HG03558 (cell line): ENCODE data around the gene SPEM2.

Experiments used
- ATAC-seq: cut with Tn5 transposase; IDR thresholded peaks from one replicate; pipeline ENCODE4 v1.9.1; 2021; ENCODE audit warnings: moderate number of reproducible peaks; ENCODE audit not compliant: unreplicated experiment; ENCODE audit errors: extremely low read depth

SPEM2 gene

GRCh38 chr17:7440113-7440833, 14.9 kb downstream of the SPEM2 start:
- no peak for ATAC-seq

GRCh38 chr17:7440834-7441195, 15.4 kb downstream of the SPEM2 start:
- no peak for ATAC-seq

GRCh38 chr17:7441266-7441665, 15.8 kb downstream of the SPEM2 start:
- no peak for ATAC-seq

GRCh38 chr17:7442142-7442541, 16.7 kb downstream of the SPEM2 start:
- ATAC-seq: no peak

GRCh38 chr17:7443499-7444485, 18.4 kb downstream of the SPEM2 start:
- ATAC-seq: no peak

GRCh38 chr17:7444682-7445618, 19.5 kb downstream of the SPEM2 start, which contains the start of gene CHRNB1:
CHRNB1 (plus strand) TSS chr17:7445061; CDS start chr17:7445128, 67 bp downstream.
- no peak for ATAC-seq

GRCh38 chr17:7445619-7445968, 20.2 kb downstream of the SPEM2 start:
- ATAC-seq: no peak

GRCh38 chr17:7448461-7448860, 23.0 kb downstream of the SPEM2 start:
- ATAC-seq: no peak

- ATAC-seq: no peak
Observed at GRCh38 chr17:7459961-7460545, 34.6 kb downstream of the SPEM2 start.

GRCh38 chr17:7460850-7461660, 35.6 kb downstream of the SPEM2 start:
- no peak for ATAC-seq

GRCh38 chr17:7462474-7463371, 37.3 kb downstream of the SPEM2 start:
- no peak for ATAC-seq

- no peak for ATAC-seq
Observed at GRCh38 chr17:7463372-7463846, 38.0 kb downstream of the SPEM2 start.

GRCh38 chr17:7464081-7464480, 38.7 kb downstream of the SPEM2 start:
- no peak for ATAC-seq

- ATAC-seq: no peak
Observed at GRCh38 chr17:7465597-7466275, 40.3 kb downstream of the SPEM2 start.

- ATAC-seq: no peak
Observed at GRCh38 chr17:7466318-7466638, 40.9 kb downstream of the SPEM2 start.

- no peak for ATAC-seq
Observed at GRCh38 chr17:7466639-7467341, 41.4 kb downstream of the SPEM2 start.

GRCh38 chr17:7467498-7467897, 42.1 kb downstream of the SPEM2 start:
- ATAC-seq: no peak
